Anterior cingulate cortex (tissue), 58 donors: ENCODE data around the gene IL3.

ENCODE experiments used
- DNase-seq, 58 donors: peaks; one replicate each; lab custom pipeline; 2025; lab: John Stamatoyannopoulos, UW

IL3 gene

DNA sequence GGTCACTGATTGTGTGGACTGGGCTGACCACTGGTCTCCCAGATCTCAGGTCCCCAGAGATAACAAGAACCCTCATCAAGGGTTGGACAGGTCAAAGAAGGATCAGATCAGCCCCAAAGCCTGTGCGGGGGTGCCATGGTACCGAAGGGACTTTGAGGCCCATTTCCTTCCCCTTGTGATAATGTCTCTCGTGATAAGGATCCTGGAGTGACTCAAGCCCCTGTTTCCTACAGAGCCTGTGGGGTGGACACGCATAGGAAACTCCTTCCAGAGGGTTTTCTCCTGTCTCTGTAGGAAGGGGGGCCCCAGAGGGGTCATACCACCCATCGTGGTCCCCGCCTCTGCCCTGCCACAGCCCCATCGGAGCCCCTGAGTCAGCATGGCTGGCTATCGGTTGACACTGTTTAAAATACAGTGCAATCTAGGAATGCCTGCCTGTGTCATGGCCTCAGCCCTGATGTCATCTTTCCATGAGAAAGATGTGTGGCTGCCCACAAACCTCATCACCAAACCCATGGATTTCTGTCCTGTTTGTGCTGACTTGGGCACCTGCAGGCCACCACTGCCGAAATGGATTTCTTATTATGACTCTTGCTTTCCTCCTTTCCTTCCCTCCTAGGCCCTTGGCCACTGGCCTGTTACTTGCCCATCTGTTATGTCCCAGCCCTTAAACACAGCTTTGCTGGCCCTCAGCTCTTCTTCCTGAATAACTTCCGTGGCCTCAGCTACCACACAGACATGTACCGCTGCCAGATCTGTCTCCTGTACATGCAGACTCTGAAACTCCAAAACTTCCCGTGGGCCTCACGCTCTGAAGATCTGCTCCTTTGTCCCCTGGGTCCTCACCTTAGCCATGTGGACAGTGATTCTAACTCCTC is 10.2 kb downstream of the IL3 start:
- DNase-seq, result no peak

DNA sequence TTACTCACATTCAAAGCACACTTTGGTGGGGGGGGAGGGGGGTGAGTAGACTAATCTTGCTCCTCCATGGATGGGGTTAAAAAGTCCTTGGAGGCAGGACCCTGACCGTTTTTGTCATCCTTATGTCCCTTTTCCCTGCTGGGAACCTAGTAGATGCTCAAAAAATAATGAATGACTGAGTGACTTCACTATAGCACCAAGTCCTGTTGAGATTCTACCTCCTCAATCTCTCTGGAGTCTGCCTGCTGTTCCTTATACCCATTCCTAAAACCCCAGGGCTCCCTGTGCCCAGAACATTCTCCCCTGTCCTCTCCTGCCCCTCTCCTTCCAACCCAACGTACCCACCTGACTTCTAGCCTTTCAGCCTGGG is 10.9 kb downstream of the IL3 start:
- no peak for DNase-seq

DNA sequence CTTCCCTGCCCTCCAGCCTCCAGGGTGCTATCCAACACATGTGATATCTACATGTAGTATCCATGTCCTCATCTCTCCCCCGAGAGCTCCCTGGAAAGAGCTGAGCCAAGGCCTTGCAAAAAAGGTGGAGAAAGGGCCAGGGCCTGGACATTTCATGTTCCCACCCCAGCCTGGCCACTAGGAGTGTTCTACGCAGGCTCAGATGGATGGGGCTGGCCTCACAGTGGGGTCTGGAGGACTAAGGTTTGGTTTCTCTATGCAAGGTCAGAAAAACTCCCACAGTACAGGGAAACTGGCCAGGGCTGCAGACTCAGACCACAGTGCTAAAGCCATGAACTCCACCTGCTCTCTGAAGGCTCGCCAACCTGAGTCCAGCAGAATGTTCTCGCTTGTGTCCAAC is 11.6 kb downstream of the IL3 start:
- DNase-seq, result no peak

GRCh38 chr5:132072528-132072927 is 12.1 kb downstream of the IL3 start:
- no peak for DNase-seq

- no peak for DNase-seq
These were observed 13.0 kb downstream of the IL3 start, which contains the start of gene CSF2 for GRCh38 chr5:132073231-132074013. Gene CSF2, plus strand, starts transcription at chr5:132073789. Its CDS starts 35 bp downstream, at chr5:132073824.

DNA sequence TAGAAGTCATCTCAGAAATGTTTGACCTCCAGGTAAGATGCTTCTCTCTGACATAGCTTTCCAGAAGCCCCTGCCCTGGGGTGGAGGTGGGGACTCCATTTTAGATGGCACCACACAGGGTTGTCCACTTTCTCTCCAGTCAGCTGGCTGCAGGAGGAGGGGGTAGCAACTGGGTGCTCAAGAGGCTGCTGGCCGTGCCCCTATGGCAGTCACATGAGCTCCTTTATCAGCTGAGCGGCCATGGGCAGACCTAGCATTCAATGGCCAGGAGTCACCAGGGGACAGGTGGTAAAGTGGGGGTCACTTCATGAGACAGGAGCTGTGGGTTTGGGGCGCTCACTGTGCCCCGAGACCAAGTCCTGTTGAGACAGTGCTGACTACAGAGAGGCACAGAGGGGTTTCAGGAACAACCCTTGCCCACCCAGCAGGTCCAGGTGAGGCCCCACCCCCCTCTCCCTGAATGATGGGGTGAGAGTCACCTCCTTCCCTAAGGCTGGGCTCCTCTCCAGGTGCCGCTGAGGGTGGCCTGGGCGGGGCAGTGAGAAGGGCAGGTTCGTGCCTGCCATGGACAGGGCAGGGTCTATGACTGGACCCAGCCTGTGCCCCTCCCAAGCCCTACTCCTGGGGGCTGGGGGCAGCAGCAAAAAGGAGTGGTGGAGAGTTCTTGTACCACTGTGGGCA is 13.8 kb downstream of the IL3 start:
- DNase-seq, result no peak

DNA sequence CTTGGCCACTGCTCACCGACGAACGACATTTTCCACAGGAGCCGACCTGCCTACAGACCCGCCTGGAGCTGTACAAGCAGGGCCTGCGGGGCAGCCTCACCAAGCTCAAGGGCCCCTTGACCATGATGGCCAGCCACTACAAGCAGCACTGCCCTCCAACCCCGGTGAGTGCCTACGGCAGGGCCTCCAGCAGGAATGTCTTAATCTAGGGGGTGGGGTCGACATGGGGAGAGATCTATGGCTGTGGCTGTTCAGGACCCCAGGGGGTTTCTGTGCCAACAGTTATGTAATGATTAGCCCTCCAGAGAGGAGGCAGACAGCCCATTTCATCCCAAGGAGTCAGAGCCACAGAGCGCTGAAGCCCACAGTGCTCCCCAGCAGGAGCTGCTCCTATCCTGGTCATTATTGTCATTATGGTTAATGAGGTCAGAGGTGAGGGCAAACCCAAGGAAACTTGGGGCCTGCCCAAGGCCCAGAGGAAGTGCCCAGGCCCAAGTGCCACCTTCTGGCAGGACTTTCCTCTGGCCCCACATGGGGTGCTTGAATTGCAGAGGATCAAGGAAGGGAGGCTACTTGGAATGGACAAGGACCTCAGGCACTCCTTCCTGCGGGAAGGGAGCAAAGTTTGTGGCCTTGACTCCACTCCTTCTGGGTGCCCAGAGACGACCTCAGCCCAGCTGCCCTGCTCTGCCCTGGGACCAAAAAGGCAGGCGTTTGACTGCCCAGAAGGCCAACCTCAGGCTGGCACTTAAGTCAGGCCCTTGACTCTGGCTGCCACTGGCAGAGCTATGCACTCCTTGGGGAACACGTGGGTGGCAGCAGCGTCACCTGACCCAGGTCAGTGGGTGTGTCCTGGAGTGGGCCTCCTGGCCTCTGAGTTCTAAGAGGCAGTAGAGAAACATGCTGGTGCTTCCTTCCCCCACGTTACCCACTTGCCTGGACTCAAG is 14.6 kb downstream of the IL3 start:
- DNase-seq, result no peak

GRCh38 chr5:132075719-132076077 is 15.2 kb downstream of the IL3 start:
- no peak for DNase-seq

- no peak for DNase-seq
These were observed 15.9 kb downstream of the IL3 start for GRCh38 chr5:132076202-132076830.

DNA sequence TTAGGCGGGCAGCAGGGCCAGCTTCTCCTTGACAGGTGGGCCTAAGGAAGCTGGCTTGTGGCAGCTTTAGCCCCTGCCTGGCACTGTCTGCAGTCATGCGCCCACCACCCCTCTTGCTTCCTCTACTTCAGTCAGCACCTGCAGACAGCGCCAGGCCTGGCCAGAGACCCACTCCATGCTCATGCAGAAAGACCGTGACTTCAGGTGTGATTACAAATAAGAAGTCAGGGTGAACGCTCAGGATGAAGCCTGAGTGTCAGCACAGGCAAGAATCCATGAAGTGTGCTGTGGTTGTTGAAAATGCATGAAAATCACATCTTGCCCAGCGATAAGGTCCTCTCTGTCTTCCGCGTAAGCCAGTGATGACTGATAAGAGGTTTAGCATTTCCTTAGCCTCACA is 16.5 kb downstream of the IL3 start:
- DNase-seq, result no peak

DNA sequence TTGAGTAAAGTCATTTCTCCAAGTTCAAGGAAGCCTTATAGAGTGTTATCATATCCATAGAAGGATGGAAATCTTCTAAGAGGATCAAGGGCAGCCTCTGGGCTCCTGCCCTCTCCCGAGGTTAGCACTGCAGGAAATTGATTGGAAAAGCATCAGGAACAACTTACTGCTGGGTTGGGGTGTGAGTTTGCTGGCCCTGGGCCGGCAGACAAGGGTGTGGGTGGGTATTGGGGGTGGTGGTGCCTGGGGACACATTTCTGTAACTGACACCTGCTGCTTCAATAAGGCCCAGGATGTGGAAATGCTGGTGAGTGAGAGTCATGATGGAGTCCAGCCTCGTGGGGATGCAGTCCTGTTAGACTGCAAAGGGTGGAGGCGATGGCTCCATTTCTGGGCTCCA is 18.6 kb downstream of the IL3 start:
- DNase-seq, result no peak

DNA sequence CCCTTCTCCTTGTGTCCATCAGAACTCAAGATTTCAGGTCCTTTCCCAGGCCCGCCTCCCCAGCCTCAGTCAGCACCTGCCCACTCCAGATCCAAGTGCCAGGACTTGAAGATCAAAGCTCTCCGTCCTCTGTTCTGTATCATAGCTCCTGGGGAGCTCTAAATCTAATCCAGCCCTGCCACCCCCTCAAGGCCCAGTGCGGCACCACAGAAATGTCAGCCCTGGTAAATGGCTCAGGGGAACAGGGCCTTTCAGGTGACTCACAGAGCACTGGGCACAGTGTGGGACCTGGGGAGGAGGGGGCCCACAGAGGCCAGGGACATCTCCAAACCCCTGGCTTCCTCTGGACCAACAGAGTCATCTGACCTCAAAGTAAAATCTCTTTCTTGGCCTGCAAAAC is 19.2 kb downstream of the IL3 start:
- DNase-seq, result no peak

DNA sequence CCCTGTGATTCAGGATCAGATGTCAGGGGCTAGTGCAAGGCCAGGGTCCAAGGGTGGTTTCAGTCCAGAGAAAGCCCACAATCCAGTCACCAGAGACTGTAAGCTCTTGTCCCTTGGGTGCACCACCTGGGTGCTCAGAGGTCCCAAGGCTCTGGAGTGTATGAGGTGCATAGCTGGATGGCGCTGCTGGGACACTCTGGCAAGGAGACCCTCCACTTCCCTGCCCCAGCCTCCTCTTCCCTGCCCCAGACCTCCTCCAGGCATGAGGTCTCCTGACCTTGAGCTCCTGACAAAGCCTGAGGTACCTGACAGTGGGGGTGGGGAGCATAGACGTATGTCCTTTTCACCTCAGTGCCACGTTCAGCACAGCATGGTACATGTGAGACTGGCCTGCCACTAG is 20.1 kb downstream of the IL3 start:
- DNase-seq, result no peak

- DNase-seq, result no peak
These were observed 21.0 kb downstream of the IL3 start for GRCh38 chr5:132081458-132081857.

DNA sequence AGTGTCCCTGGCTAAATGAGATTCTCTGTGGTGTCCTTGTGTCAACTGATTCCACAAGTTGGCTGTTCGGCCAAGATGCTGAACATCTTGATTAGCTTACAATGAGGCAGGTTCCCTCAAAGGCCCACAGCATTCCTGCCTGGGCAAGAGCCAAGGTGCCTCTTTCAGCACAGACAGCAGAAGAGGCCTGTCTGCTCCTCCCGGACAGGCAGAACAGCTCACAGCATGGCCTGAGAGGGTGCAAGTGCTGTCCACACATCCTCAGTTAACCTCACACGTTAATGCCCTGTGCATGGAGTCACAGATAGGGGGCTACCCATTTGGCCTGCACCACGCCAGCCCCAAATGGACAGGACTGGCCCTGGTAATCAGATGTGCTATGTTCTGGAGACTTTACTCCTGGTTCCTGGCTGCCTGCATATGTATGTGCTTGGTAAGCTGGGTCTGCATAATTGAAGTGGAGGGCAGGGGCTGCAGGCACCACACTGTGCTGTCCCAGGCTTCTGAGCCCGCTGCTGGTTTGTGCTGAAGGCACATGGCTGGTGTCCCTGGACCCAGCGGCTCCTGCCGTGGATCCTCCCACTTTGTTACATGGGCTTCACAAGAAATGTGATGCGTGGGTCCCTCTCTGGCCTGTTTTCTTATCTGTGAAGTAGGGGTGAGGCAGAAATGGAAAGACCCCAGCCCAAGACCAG is 22.0 kb downstream of the IL3 start:
- DNase-seq, result no peak

DNA sequence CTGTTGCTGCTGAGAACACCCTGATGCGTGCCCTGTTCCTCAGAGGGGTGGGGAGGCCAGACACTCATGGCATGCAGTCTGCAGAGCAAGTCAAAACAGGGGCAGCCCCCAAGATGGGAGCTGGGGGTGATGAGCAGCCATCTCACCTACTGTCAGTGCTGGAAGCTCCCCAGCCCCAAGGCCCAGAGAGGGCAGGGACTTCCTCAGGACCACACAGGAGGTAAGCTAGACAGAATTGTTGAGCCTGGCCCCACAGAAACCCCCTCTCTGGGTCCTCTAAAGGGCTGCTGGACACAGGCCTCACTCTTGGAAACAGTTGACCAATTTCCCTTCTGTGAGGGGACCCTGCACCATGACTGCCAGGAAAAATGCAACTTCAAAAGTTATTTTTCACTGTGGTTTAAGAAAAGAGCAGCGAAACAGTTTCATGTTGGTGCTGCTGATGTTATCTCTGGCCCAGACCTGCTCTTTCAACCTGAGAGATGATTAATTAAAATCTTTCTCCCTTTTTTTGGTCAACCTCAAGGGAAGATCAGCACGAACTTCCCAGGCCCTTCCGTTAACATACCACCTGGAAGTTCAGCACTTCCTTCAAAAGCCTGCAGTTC is 22.7 kb downstream of the IL3 start:
- no peak for DNase-seq

GRCh38 chr5:132085686-132086085 is 25.2 kb downstream of the IL3 start:
- no peak for DNase-seq

DNA sequence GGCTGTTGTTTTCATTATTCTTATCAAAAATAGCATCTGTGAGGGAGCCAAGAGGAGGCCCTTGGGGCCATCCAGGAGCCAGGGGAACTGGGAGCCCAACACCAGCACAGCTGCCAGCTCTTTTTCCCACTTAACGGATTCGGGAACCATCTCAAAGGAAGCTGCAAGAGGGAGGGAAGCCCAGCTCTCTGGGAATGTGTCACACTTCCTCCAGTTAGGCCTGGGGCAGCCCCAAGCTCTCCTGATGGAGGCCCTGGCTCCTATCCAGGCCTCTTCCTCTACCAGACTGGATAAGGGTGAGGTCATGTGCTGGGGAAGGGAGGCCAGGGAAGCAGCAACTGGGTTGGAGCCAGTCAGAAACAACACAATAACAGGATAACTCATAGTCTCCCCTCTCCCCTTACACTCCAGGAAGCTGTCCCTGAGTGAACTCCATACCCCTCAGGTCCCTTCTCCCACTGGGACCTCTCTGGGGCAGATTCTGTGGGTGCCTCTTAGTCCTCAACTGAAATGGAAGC is 25.9 kb downstream of the IL3 start:
- peak in 1 of 58 donors; percentile 19 for DNase-seq
